K562 (cell line): ENCODE data around the gene KCNS1. TPM values are rescaled to one million over a fixed set of nuclear protein-coding genes. Genes with fewer than 3 reads are reported as not detected.

Source experiments
- ATAC-seq: fragments of 200-7000 bp; cut with Tn5 transposase; 3 replicates; pipeline ENCODE4 v1.9.1; 2020; ENCODE audit warnings: moderate library complexity
- BruUV-seq: library from RNA; stranded (reverse); fragments of 400-500 nt; replicated peaks from 2 replicates; lab custom pipeline; 2021; lab: Mats Ljungman, UMichigan
- CTCF ChIA-PET: fragments of 300-600 bp; formaldehyde crosslinking; extraction: SDS; loops from one replicate; lab custom pipeline; 2021; ENCODE audit warnings: low intra/inter-chr PET ratio; lab: Yijun Ruan, JAX
- POLR2A ChIA-PET: fragments of 300-600, 350-650 bp; sonication (Branson Sonifier 250); formaldehyde crosslinking; extraction: SDS; loops from one replicate; lab custom pipeline; 2021; ENCODE audit warnings: antibody characterized with exemption, inconsistent platforms; lab: Yijun Ruan, JAX
- DNase-seq, 4 experiments: peaks; one replicate each; pipeline versions ENCODE4 v3.0.0 to v3.0.0-alpha.2; 2011 to 2018; ENCODE audit warnings: low spot score in 3 of 4, mixed read lengths in 3 of 4; ENCODE audit errors: extremely low read depth in 1 of 4
- FAIRE-seq: peaks from 2 replicates; lab custom pipeline; 2011; peaks lifted over from hg19 to GRCh38; lab: Jason Lieb, UNC
- H2AFZ ChIP-seq: 2 replicates; pipeline ENCODE4 v1.6.0; 2011; ENCODE audit warnings: low read depth, low read length, control low read depth, inconsistent platforms
- H3K27ac ChIP-seq: fragments of 200-600 bp; 3 replicates; pipeline ENCODE4 v1.8.0; 2011; ENCODE audit warnings: low read depth, mild to moderate bottlenecking, control low read depth, inconsistent platforms, low read length, moderate library complexity, mixed read lengths; ENCODE audit errors: extremely low read depth
- H3K27me3 ChIP-seq, 2 experiments: fragments of 300-600 bp in 1 of 2; 2 replicates in 1 of 2; 3 replicates in 1 of 2; pipeline versions ENCODE4 v1.6.0 to v1.8.0; 2011; ENCODE audit warnings: inconsistent platforms in 2 of 2, low read length in 2 of 2, mild to moderate bottlenecking in 1 of 2, mixed read lengths in 1 of 2, moderate library complexity in 1 of 2; ENCODE audit not compliant: control insufficient read depth in 2 of 2, insufficient read depth in 2 of 2
- H3K36me3 ChIP-seq: fragments of 300-600 bp; 3 replicates; pipeline ENCODE4 v1.8.0; 2011; ENCODE audit warnings: mild to moderate bottlenecking, low read length, inconsistent platforms; ENCODE audit not compliant: control insufficient read depth, insufficient read depth
- H3K4me1 ChIP-seq, 2 experiments: fragments of 200-600 bp in 1 of 2; replicated peaks in 1 of 2; 2 replicates in 1 of 2; 3 replicates in 1 of 2; pipeline versions ENCODE4 v1.5.1 to v1.8.0; 2011; ENCODE audit warnings: inconsistent platforms in 2 of 2, low read length in 2 of 2, mild to moderate bottlenecking in 1 of 2, mixed read lengths in 1 of 2, moderate library complexity in 1 of 2; ENCODE audit not compliant: control insufficient read depth in 2 of 2, insufficient read depth in 2 of 2
- H3K4me2 ChIP-seq: 2 replicates; pipeline ENCODE4 v1.6.1; 2011; ENCODE audit warnings: low read length, control low read depth, inconsistent platforms, mixed read lengths; ENCODE audit not compliant: insufficient read depth
- H3K4me3 ChIP-seq: fragments of 200-600 bp; sonication (generic), shearing (Covaris generic); 2 replicates; pipeline ENCODE4 v1.5.1; 2016; ENCODE audit warnings: control low read depth, inconsistent platforms
- H3K79me2 ChIP-seq: fragments of 200-600 bp; 3 replicates; pipeline ENCODE4 v1.8.0; 2011; ENCODE audit warnings: low read length, inconsistent platforms; ENCODE audit not compliant: control insufficient read depth, insufficient read depth
- H3K9ac ChIP-seq, 2 experiments: 2 replicates each; pipeline versions ENCODE4 v1.6.0 to v1.6.1; 2011; ENCODE audit warnings: low read depth in 2 of 2, low read length in 2 of 2, control low read depth in 1 of 2, inconsistent platforms in 1 of 2, mild to moderate bottlenecking in 1 of 2, mixed read lengths in 1 of 2; ENCODE audit not compliant: insufficient read depth in 1 of 2
- H3K9me1 ChIP-seq: one replicate; pipeline ENCODE4 v1.6.0; 2011; ENCODE audit warnings: inconsistent platforms, mild to moderate bottlenecking, low read length, moderate library complexity; ENCODE audit not compliant: control insufficient read depth, insufficient read depth
- H3K9me3 ChIP-seq: replicated peaks from 2 replicates; pipeline ENCODE4 v1.5.1; 2011; ENCODE audit warnings: low read depth, low read length, inconsistent platforms; ENCODE audit not compliant: control insufficient read depth, insufficient read depth
- H4K20me1 ChIP-seq: replicated peaks from 2 replicates; pipeline ENCODE4 v1.6.1; 2011; ENCODE audit warnings: low read length, inconsistent platforms, mixed read lengths; ENCODE audit not compliant: control insufficient read depth, insufficient read depth
- CTCF ChIP-seq, 3 experiments: IDR thresholded peaks in 2 of 3; conservative IDR thresholded peaks in 1 of 3; 2 replicates each; pipeline ENCODE4 v1.5.1; 2011 to 2012; ENCODE audit warnings: low read length in 3 of 3, mild to moderate bottlenecking in 3 of 3, control low read depth in 2 of 3, improper control_type of control experiment in 1 of 3, inconsistent platforms in 1 of 3, low read depth in 1 of 3, mixed read lengths in 1 of 3, moderate library complexity in 1 of 3; ENCODE audit not compliant: insufficient read depth in 2 of 3
- FOXJ2 ChIP-seq: fragments of 200-800 bp; sonication (Bioruptor generic); IDR thresholded peaks from 2 replicates; pipeline ENCODE4 v1.6.1; 2016; ENCODE audit warnings: missing genetic modification characterization, missing compliant biosample characterization
- RAD51 ChIP-seq: fragments of 450-650 bp; IDR thresholded peaks from 2 replicates; pipeline ENCODE4 v1.7.1; 2016; ENCODE audit warnings: low read depth, mild to moderate bottlenecking, borderline replicate concordance
- RFX7 ChIP-seq: fragments of 250-450 bp; sonication (Bioruptor Pico); IDR thresholded peaks from 2 replicates; pipeline ENCODE4 v1.5.1; 2021; ENCODE audit warnings: mild to moderate bottlenecking
- SMARCA4 ChIP-seq: fragments of 450-650 bp; IDR thresholded peaks from 2 replicates; pipeline ENCODE4 v1.6.1; 2016
- TFAM ChIP-seq: fragments of 250-450 bp; sonication (Bioruptor Pico); conservative IDR thresholded peaks from 2 replicates; pipeline ENCODE4 v1.5.0; 2021; ENCODE audit warnings: mild to moderate bottlenecking, moderate library complexity
- WGBS: fragments of 100-300 bp; shearing (Covaris generic); methylation state at CpG from one replicate; pipeline ENCODE4 v1.1.6; 2016; ENCODE audit warnings: low coverage, mixed read lengths; ENCODE audit not compliant: insufficient coverage; ENCODE audit errors: missing lambda C conversion rate; 5-methylcytosine and 5-hydroxymethylcytosine counted together
- in situ Hi-C: fragments of 300-500 bp; cut with MboI; formaldehyde crosslinking; loops from 4 replicates; pipeline ENCODE4 v1.15.0; 2018; ENCODE audit warnings: inconsistent platforms, mixed read lengths
- intact Hi-C: fragments of 100-400 bp; cut with micrococcal nuclease; formaldehyde crosslinking; loops from 2 replicates; pipeline ENCODE4 v1.14.2; 2022
- polyA plus RNA-seq, 8 experiments: library from polyadenylated mRNA; depleted of rRNA in 4 of 8; stranded (reverse) in 5 of 8; unstranded in 3 of 8; fragments of >200 nt; fragmentation: Nextera tagmentation in 2 of 8; fragmentation: Illumina TruSeq in 1 of 8; extraction: Ambion mirVana in 2 of 8; extraction: Trizol in 1 of 8; gene quantifications; 2 replicates each; pipeline versions ENCODE4 v1.2.1 to v1.2.3, GENCODE V29; 2011 to 2014; ENCODE audit warnings: inconsistent platforms in 1 of 8, missing spikeins in 1 of 8
- total RNA-seq, 7 experiments: library from RNA; depleted of rRNA in 6 of 7; stranded (reverse); fragments of >200 nt in 6 of 7; fragmentation: Illumina TruSeq in 2 of 7; extraction: Trizol in 2 of 7; gene quantifications; 2 replicates each; pipeline versions ENCODE4 v1.2.1 to v1.2.3, GENCODE V29; 2011 to 2021; ENCODE audit warnings: low replicate concordance in 1 of 7
- TF ChIP-seq, protein P1 (sequence below): fragments of 450-650 bp; IDR thresholded peaks from 2 replicates; pipeline ENCODE4 v1.6.1; 2016

Gene KCNS1
- total and polyA plus RNA-seq, 9 of the 15 experiments (the other 6 are each of a cell fraction or from before 2014, with no cell fraction given) = not detected

DNA sequence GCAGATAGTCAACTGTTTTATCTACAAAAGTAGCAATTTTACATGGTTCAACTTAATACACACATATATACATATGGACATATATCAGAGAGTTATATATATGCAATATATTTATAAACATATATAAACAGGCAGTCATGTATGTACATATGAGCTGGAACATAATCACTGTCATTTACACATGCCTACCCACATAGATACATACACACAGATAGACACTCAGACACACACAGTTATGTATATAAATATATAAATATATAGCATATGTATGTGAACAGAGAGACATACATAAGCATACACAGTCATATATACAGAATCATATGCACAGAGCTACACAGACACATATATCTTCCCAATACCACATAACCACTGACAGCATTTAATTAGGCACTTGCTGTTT, 11.8 kb upstream of the KCNS1 start:
- no peaks in the 10 kb centered on the region for H3K9me3 ChIP-seq
- H3K27me3 ChIP-seq = peaks cover 13 to 51% of the 10 kb centered on the region in 2 experiments; a peak in 4 of 5 replicates
- no peak overlapping the region for H3K4me2 ChIP-seq
- no peaks in the 10 kb centered on the region for H3K36me3 ChIP-seq
- no peaks in the 10 kb centered on the region for H3K9me1 ChIP-seq
- intact Hi-C loops = loop anchor here (5.0 kb wide), 2 partner anchors 70 to 100 kb away; no protein-coding TSS in a partner anchor
- TF ChIP-seq SMARCA4 (no peak), FOXJ2 (tag) (no peak), RFX7 (CRISPR knock-in tag) (no peak), RAD51 (no peak)
- H2AFZ ChIP-seq = no peak overlapping the region
- no peak overlapping the region for H3K4me3 ChIP-seq
- no peaks in the 10 kb centered on the region for H3K79me2 ChIP-seq
- no peaks in the 10 kb centered on the region for H4K20me1 ChIP-seq
- no peak overlapping the region for H3K9ac ChIP-seq
- DNase-seq (no peak), FAIRE-seq (no peak), ATAC-seq (no peak)
- ChIA-PET POLR2A (interaction anchor here (0.6 to 1.2 kb wide), 3 partner anchors 9 to 56 kb away, joined by 3 read pairs; no protein-coding TSS in a partner anchor), CTCF (no interaction called here)
- BruUV-seq = no TSS peak
- no peak overlapping the region for H3K27ac ChIP-seq
- H3K4me1 ChIP-seq = peaks cover 0 to 3% of the 10 kb centered on the region in 2 experiments; a peak in 1 of 5 replicates
- in situ Hi-C loops = no loop called here

DNA sequence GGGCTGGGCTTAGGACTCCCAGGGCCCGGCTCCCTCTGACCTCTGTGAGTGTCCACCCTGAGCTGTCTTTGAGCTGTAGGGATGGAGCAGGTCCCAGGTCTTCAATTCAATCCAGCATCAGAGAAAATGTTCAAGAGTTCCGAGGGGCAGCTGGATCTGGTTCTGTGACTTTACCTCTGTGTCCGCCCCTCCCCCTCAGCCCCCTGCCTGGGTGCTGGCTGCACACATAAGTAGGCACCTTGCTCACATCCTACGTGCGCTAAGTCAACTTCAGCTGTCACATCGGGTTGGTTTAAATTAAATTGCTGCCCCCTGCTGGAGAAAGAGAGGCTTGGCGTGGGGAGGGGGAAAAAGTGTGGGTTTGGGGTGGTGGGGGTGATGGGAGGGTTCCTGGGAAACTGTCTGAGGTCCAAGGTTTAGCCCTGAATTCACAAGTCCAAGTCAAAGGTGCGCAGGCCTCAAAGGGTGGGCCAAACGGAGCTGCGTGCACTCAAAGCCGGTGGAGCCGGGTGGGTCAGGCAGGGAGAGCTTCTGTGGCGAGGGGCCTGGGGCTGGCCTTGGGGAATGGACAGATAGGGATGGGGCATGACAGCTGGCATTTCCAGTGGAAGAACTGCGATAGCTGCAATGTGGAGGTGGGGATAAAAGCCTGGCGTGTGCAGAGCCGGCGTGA, 11.0 kb upstream of the KCNS1 start:
- ChIA-PET POLR2A (interaction anchor here (0.5 to 1.4 kb wide), 3 partner anchors 10 to 554 kb away, joined by 3 read pairs; no protein-coding TSS in a partner anchor), CTCF (interaction anchor here (0.6 to 0.8 kb wide), 3 partner anchors 101 to 423 kb away, joined by 3 to 4 read pairs (median 3); no protein-coding TSS in a partner anchor)
- in situ Hi-C loops (no loop called here), intact Hi-C loops (loop anchor here (5.0 kb wide), 2 partner anchors 70 to 100 kb away; no protein-coding TSS in a partner anchor)
- Histone ChIP-seq H3K36me3 (no peaks in the 10 kb centered on the region), H3K27me3 (peaks cover 14 to 51% of the 10 kb centered on the region in 2 experiments; a peak in 4 of 5 replicates), H2AFZ (no peak overlapping the region), H3K9ac (no peak overlapping the region), H3K9me3 (no peaks in the 10 kb centered on the region), H3K4me3 (no peak overlapping the region), H3K9me1 (no peaks in the 10 kb centered on the region), H4K20me1 (no peaks in the 10 kb centered on the region), H3K79me2 (no peaks in the 10 kb centered on the region), H3K27ac (no peak overlapping the region), H3K4me1 (peaks cover 0 to 3% of the 10 kb centered on the region in 2 experiments; a peak in 1 of 5 replicates), H3K4me2 (no peak overlapping the region)
- WGBS = 9% methylated on average over 17 of the region's 17 CpGs
- BruUV-seq = no TSS peak
- peak; percentile 72 for ATAC-seq
- FAIRE-seq = peak; percentile 70
- DNase-seq = peak; percentile 43 to 54 (median 46)
- TF ChIP-seq CTCF (IDR thresholded peaks at IDR 0.05 in 2 of 3, conservative IDR thresholded peaks at IDR 0.05 in 1 of 3; ENCODE audit: insufficient read depth in 2 of 3, low read depth in 1 of 3, low read length in 3 of 3) (peak; percentile 6 to 53 (median 48); a peak in 5 of 6 replicates), TFAM (no peak)
- TF ChIP-seq, protein P1, sequence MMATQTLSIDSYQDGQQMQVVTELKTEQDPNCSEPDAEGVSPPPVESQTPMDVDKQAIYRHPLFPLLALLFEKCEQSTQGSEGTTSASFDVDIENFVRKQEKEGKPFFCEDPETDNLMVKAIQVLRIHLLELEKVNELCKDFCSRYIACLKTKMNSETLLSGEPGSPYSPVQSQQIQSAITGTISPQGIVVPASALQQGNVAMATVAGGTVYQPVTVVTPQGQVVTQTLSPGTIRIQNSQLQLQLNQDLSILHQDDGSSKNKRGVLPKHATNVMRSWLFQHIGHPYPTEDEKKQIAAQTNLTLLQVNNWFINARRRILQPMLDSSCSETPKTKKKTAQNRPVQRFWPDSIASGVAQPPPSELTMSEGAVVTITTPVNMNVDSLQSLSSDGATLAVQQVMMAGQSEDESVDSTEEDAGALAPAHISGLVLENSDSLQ = peak; percentile 18; the same call in 1 of the 2 replicates
